Duodenal mucosa (tissue), 2 donors: Measurements from ENCODE around the gene GPN2.
"Not testable (repeated sequence)": the region's sequence is repeated elsewhere in the genome, so short reads cannot be mapped to it uniquely, and the experiment has no call there.

Experiments
- H3K27ac ChIP-seq: one replicate; pipeline ENCODE4 v1.7.0; 2013; ENCODE audit warnings: low read depth, low read length
- H3K27me3 ChIP-seq, 2 donors: one replicate each; pipeline ENCODE4 v1.7.0; 2013; ENCODE audit warnings: low read length in 2 of 2, control low read depth in 1 of 2; ENCODE audit not compliant: insufficient read depth in 2 of 2, control insufficient read depth in 1 of 2
- H3K36me3 ChIP-seq, 2 donors: one replicate each; pipeline ENCODE4 v1.7.0; 2013; ENCODE audit warnings: low read length in 2 of 2, control low read depth in 1 of 2; ENCODE audit not compliant: insufficient read depth in 2 of 2, control insufficient read depth in 1 of 2
- H3K4me1 ChIP-seq, 2 donors: one replicate each; pipeline ENCODE4 v1.7.0; 2013; ENCODE audit warnings: low read length in 2 of 2, control low read depth in 1 of 2; ENCODE audit not compliant: insufficient read depth in 2 of 2, control insufficient read depth in 1 of 2
- H3K4me3 ChIP-seq, 2 donors: one replicate each; pipeline ENCODE4 v1.7.0; 2013; ENCODE audit warnings: low read length in 2 of 2, low read depth in 1 of 2
- H3K9ac ChIP-seq, 2 donors: one replicate each; pipeline ENCODE4 v1.7.0; 2013; ENCODE audit warnings: low read length in 2 of 2, low read depth in 1 of 2
- H3K9me3 ChIP-seq, 2 donors: one replicate each; pipeline ENCODE4 v1.7.0; 2013; ENCODE audit warnings: low read length in 2 of 2, control low read depth in 1 of 2; ENCODE audit not compliant: control insufficient read depth in 1 of 2

Gene GPN2

DNA sequence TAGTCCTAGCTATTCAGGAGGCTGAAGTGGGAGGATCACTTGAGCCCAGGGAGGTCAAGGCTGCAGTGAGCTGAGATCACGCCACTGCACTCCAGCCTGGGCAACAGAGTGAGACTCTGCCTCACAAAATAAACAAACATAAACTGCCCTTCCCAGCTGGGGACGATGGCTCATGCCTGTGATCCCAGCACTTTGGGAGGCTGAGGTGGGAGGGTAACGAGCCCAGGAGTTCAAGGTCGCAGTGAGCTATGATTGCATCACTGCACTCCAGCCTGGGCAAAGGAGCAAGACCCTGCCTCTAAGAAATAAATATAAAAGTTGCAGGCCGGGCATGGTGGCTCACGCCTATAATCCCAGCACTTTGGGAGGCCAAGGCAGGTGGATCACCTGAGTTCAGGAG lies 8.5 kb downstream of the GPN2 start:
- H3K4me1 ChIP-seq, H3K9ac ChIP-seq, H3K27me3 ChIP-seq, H3K27ac ChIP-seq, H3K9me3 ChIP-seq, H3K4me3 ChIP-seq: not testable (repeated sequence)
- peaks cover 52 to 80% of the 10 kb centered on the region in 2 donors for H3K36me3 ChIP-seq

GRCh38 chr1:26879793-26880192 lies 10.3 kb downstream of the GPN2 start:
- Histone ChIP-seq H3K27me3 (no peaks in the 10 kb centered on the region), H3K27ac (no peak overlapping the region), H3K4me1 (peaks cover 5 to 7% of the 10 kb centered on the region in 2 donors), H3K36me3 (peaks cover 41 to 74% of the 10 kb centered on the region in 2 donors), H3K9me3 (no peaks in the 10 kb centered on the region), H3K4me3 (no peak overlapping the region), H3K9ac (no peak overlapping the region)

- Histone ChIP-seq H3K36me3 (peaks cover 22 to 55% of the 10 kb centered on the region in 2 donors), H3K4me3 (no peak overlapping the region), H3K27me3 (no peaks in the 10 kb centered on the region), H3K9ac (no peak overlapping the region), H3K4me1 (peaks cover 5 to 7% of the 10 kb centered on the region in 2 donors), H3K27ac (no peak overlapping the region), H3K9me3 (no peaks in the 10 kb centered on the region)
These were observed 12.8 kb downstream of the GPN2 start for GRCh38 chr1:26877326-26877725.

DNA sequence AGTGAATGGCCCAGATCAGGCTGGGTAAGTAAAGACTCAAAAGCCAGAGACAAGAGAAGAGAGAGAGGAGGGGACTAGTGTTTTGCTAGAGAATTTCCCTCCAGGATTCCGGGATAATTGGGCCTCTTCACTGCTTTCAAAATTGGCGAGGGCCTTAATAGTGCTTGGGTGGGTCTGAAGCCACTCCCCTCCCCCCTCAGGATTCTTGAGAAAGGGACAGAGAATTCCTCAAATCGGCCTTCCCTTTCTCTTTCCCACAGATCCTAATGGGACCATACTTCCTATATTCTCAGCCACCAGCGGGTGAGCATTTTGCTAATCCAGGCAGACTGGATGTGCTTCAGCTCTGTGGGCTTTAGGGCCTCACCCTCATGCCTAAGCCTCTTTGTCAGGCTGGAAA lies 15.2 kb downstream of the GPN2 start:
- H3K4me1 ChIP-seq = peaks cover 5 to 7% of the 10 kb centered on the region in 2 donors
- no peaks in the 10 kb centered on the region for H3K27me3 ChIP-seq
- no peak overlapping the region for H3K4me3 ChIP-seq
- no peaks in the 10 kb centered on the region for H3K9me3 ChIP-seq
- no peak overlapping the region for H3K9ac ChIP-seq
- H3K27ac ChIP-seq = no peak overlapping the region
- peaks cover 10 to 32% of the 10 kb centered on the region in 2 donors for H3K36me3 ChIP-seq

DNA sequence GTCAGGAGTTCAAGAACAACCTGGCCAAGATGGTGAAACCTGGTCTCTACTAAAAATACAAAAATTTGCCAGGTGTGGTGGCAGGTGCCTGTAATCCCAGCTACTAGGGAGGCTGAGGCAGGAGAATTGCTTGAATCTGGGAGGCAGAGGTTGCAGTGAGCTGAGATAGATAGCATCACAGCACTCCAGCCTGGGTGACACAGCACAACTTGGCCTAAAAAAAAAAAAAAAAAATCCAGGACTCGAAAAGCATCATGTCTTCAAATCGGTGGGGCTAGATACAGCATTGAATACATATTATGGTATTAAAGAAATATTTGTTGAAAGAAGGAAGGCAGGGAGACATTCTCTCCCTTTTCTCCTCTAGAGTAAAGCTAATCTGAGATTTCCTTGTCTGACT lies 17.0 kb downstream of the GPN2 start:
- not testable (repeated sequence) for H3K9ac ChIP-seq
- peaks cover 5 to 21% of the 10 kb centered on the region in 2 donors for H3K36me3 ChIP-seq

DNA sequence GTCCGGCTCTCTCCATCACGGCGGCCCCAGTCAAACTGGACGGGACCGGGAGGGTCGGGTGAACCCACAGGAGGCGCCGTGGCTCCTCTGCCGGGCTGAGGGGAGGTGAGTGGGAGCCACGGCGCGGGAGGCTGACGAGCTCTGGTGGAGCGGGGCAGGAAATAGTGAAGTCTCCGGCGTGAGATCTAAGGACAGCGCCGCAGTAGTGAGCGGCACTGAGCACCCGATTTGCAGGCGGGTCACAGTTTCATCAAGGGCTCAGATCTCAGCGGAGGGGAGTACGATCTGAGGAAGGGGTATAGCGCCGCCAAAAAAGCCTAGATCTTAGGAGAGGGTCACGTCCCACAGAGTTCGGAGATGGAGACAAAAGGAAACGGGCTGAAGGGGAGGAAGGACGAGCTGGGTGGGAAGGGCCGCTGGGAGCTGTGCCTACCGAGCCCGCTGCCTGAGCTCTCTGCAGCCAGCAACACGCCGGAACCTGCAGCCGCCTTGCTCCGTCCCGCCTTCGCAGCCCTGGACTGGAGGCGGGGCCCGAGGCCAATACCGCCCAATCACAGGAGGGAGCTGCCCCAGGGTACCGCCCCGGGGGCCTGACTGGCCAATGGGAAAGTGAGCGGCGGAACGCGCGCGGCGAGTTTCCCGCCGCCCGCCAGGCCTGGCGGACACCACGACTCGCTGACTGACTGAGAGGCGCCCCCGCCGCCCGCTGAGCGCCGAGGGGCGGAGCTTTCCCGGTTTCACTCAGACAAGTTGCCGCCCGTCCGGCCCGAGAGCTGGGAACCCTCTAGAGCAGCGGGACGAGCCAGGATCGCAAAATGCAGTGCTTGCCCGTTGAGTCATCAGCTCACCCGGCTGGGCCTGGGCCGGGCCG lies 25.2 kb downstream of the GPN2 start:
- peak overlapping the region; percentile 96 to 100 for H3K9ac ChIP-seq
- H3K27ac ChIP-seq = peak overlapping the region; percentile 97
- no peaks in the 10 kb centered on the region for H3K36me3 ChIP-seq
- H3K4me1 ChIP-seq = peaks cover 16% of the 10 kb centered on the region in 2 donors
- H3K9me3 ChIP-seq = no peaks in the 10 kb centered on the region
- H3K4me3 ChIP-seq = peak overlapping the region; percentile 77 to 93
- H3K27me3 ChIP-seq = no peaks in the 10 kb centered on the region

More for the DNA sequence above, 17.0 kb downstream of the GPN2 start:
- not testable (repeated sequence) for H3K27ac ChIP-seq, H3K27me3 ChIP-seq, H3K9me3 ChIP-seq, H3K4me1 ChIP-seq, H3K4me3 ChIP-seq

- Histone ChIP-seq H3K27me3 (no peaks in the 10 kb centered on the region), H3K4me1 (peaks cover 16% of the 10 kb centered on the region in 2 donors), H3K9ac (peak overlapping the region; percentile 96 to 100), H3K9me3 (no peaks in the 10 kb centered on the region), H3K36me3 (no peaks in the 10 kb centered on the region), H3K27ac (peak overlapping the region; percentile 83), H3K4me3 (peak overlapping the region; percentile 77 to 93)
These were observed 26.4 kb downstream of the GPN2 start for GRCh38 chr1:26863685-26864077.

DNA sequence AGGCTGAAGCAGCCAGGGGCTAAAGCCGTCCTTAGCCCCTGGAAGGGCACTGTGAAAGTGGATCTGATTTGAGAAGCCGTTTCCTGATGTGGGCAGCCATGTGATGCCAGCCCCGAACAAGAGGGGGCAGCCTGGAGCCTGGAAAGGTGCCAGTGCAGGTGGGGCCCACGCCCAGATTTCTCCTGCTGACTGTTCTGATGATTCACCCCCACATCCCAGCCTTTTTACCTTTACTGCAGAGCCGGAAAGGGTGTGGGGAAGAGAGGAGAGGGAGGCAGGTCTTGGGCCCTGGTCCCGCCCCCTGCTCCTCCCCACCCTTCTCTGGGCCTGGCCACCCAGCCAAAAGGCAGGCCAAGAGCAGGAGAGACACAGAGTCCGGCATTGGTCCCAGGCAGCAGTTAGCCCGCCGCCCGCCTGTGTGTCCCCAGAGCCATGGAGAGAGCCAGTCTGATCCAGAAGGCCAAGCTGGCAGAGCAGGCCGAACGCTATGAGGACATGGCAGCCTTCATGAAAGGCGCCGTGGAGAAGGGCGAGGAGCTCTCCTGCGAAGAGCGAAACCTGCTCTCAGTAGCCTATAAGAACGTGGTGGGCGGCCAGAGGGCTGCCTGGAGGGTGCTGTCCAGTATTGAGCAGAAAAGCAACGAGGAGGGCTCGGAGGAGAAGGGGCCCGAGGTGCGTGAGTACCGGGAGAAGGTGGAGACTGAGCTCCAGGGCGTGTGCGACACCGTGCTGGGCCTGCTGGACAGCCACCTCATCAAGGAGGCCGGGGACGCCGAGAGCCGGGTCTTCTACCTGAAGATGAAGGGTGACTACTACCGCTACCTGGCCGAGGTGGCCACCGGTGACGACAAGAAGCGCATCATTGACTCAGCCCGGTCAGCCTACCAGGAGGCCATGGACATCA lies 27.1 kb downstream of the GPN2 start, which contains the start of gene SFN:
SFN (plus strand) TSS at position 369 of the 904 bp plus-strand sequence; CDS start at position 433, 64 bp downstream.
- H3K9ac ChIP-seq = peak within 1 kb of the TSS; percentile 96 to 100
- peaks cover 16% of the 10 kb centered on the region in 2 donors for H3K4me1 ChIP-seq
- peaks cover 0 to under 1% of the 10 kb centered on the region in 2 donors for H3K36me3 ChIP-seq
- H3K27me3 ChIP-seq = no peaks in the 10 kb centered on the region
- no peaks in the 10 kb centered on the region for H3K9me3 ChIP-seq
- peak within 1 kb of the TSS; percentile 77 to 93 for H3K4me3 ChIP-seq
- H3K27ac ChIP-seq = peak within 1 kb of the TSS; percentile 83

GRCh38 chr1:26861889-26862378 lies 28.1 kb downstream of the GPN2 start:
- peaks cover 16% of the 10 kb centered on the region in 2 donors for H3K4me1 ChIP-seq
- H3K27ac ChIP-seq = no peak overlapping the region
- no peaks in the 10 kb centered on the region for H3K9me3 ChIP-seq
- H3K36me3 ChIP-seq = peaks cover 0 to 6% of the 10 kb centered on the region in 2 donors
- H3K9ac ChIP-seq = peak overlapping the region; percentile 26 to 74
- no peaks in the 10 kb centered on the region for H3K27me3 ChIP-seq
- no peak overlapping the region for H3K4me3 ChIP-seq
